GM19324 (cell line): ENCODE data around the gene FEN1.
A peak's percentile ranks its signal among the peaks of the same experiment; 100 is the strongest.

Experiments used
- ATAC-seq: cut with Tn5 transposase; IDR thresholded peaks from one replicate; pipeline ENCODE4 v1.9.1; 2021; ENCODE audit warnings: mild to moderate bottlenecking, moderate library complexity; ENCODE audit not compliant: unreplicated experiment, low FRiP score

Gene FEN1, protein sequence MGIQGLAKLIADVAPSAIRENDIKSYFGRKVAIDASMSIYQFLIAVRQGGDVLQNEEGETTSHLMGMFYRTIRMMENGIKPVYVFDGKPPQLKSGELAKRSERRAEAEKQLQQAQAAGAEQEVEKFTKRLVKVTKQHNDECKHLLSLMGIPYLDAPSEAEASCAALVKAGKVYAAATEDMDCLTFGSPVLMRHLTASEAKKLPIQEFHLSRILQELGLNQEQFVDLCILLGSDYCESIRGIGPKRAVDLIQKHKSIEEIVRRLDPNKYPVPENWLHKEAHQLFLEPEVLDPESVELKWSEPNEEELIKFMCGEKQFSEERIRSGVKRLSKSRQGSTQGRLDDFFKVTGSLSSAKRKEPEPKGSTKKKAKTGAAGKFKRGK

DNA sequence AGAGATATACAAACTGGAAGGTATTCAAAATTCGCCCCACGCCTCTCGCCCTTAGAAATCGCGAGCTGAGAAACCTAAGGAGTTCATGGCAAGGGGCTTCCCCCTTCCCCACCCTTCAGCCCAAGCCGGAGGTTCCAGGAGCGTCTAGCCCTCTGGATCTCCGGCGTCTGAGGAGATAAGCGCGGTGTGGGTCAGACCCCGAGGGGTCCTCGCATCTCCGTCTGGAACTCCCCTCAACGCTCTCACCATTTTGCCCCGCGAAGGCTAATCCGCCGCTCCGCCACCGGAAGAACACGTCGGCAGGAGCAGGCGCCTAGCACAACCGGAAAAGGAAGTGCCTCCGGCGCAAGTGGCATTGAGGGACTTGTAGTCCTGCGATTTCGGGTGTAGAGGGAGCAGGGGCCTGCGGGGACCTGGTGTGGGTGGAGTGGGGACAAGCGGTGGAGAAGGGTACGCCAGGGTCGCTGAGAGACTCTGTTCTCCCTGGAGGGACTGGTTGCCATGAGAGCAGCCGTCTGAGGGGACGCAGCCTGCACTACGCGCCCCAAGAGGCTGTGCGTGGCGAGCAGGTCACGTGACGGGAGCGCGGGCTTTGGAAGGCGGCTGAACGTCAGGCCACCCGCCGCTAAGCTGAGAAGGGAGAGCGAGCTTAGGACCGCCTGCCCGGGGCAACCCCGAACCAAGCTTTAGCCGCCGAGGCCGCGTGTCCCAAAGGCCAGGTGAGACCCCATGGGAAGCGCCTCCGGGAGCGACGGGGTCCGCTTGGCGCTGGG lies at the start of gene FEN1, which contains the start of gene TMEM258:
Gene FEN1 (plus strand): TSS at position 602 of the 773 bp plus-strand sequence. CDS start 2,451 bp downstream, outside the sequence.
Gene TMEM258 (minus strand): TSS at position 290 of the 773 bp plus-strand sequence. CDS start 41 bp downstream, at position 249.
- peak; percentile 80 for ATAC-seq

DNA sequence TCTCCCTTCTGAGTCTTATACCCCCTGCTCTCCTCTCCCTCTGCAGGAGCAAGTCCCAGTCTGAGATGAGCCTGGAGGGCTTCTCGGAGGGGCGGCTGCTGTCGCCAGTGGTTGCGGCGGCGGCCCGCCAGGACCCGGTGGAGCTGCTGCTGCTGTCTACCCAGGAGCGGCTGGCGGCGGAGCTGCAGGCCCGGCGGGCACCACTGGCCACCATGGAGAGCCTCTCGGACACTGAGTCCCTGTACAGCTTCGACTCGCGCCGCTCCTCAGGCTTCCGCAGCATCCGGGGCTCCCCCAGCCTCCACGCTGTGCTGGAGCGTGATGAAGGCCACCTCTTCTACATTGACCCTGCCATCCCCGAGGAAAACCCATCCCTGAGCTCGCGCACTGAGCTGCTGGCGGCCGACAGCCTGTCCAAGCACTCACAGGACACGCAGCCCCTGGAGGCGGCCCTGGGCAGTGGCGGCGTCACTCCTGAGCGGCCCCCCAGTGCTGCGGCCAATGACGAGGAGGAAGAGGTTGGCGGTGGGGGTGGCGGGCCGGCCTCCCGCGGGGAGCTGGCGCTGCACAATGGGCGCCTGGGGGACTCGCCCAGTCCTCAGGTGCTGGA lies 49.1 kb upstream of the FEN1 start:
- ATAC-seq = no peak

DNA sequence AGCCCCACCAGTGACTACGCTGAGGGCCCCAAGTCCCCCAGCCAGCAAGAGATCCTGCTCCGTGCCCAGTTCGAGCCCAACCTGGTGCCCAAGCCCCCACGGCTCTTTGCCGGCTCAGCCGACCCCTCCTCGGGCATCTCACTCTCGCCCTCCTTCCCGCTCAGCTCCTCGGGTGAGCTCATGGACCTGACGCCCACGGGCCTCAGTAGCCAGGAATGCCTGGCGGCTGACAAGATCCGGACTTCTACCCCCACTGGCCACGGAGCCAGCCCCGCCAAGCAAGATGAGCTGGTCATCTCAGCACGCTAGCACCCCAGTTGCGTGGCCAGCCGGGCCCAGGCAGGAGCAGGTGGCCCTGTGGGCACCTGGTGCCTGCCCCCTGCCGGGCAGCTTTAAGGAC lies 48.5 kb upstream of the FEN1 start:
- ATAC-seq = no peak

DNA sequence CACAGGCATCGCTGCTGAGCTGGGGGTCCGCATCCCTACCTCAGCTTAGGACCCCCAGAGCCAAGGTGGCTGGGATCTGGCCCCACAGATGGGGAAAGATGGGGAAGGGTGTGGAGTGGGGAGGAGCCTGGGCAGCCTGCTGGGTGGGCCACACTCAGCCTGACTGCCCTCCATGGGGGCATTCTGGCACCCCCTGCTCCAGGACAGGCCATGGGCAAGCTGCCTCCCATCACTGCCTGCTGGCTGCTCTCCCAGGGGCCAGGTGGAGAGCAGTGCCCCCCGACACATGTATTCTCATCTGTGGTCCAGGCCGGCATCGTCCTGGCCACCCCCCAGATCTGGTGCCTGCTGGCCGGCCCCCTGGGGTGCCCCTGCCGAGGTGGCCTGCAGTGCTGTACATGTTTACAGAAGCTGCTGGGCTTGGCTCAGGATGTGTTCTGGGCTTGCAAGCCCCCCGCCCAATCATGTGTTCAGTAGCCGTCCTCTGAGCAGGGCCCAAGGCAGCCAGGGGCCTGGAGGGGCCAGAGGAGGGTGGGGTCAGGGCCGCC lies 48.0 kb upstream of the FEN1 start:
- ATAC-seq = no peak

DNA sequence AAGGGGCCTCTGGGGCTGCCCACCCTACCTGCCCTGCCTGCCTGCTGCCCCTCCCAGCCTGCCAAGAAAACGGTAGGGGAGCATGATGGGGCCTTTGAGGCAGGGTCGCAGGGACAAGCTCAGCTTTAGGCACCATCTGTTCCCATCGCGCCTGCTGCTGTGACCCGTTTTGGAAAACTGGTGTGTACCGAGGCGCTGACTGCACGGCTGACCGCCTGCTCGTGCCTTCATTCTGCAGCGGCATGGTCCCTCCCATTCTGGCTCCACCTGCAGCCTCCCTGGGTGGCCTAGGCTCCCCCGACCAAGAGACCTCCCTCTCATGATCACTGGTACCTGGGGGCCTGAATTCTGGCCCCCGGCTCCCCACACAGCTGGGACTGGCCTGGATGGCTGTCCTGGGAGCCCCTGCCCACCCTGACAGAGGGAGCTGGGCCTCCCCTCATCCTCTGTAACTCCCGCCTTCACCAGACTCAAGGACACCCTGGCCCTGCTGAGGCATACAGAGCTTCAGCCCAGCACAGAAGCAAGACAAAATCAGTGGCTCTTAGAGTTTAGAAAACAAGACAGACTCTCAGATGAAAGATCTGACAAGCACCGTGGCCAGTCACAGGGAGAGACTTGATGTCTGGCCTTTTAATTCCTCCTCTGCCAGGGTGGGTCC lies 46.8 kb upstream of the FEN1 start:
- ATAC-seq = no peak

DNA sequence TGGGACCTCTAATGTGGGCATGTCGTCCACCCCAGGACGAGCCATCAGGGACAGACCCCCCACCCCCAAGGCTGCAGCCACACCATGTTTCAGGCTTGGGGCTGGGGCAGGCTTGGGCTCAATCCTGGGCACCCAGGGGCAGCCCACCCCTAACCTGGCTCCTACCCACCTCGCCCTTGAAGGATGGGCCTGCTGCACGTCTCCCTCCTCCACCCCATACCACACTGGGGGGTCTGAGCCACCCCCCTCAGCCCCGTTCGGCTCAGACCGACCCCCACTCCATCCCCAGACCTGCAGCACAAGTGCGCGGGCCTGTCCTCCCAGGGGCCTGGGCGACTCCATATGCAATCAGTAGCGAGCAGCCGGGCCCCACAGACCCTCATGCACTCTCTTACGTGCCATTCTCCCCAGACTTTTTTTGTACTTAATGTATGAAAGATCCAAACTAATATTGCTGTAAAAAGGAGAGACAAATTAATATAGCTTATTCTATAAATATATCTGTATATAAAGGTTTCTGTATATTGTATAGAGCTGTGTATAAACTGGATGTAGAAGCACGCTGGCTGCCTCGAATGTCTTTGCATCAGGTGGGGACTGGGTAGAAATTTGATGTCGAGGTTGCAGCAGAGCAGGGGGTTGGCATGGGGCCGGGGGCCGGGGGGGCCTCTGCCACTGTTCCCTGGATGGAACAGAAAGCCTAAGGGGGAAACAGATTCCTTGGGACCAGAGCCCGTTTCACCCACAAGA lies 46.1 kb upstream of the FEN1 start:
- ATAC-seq = no peak

DNA sequence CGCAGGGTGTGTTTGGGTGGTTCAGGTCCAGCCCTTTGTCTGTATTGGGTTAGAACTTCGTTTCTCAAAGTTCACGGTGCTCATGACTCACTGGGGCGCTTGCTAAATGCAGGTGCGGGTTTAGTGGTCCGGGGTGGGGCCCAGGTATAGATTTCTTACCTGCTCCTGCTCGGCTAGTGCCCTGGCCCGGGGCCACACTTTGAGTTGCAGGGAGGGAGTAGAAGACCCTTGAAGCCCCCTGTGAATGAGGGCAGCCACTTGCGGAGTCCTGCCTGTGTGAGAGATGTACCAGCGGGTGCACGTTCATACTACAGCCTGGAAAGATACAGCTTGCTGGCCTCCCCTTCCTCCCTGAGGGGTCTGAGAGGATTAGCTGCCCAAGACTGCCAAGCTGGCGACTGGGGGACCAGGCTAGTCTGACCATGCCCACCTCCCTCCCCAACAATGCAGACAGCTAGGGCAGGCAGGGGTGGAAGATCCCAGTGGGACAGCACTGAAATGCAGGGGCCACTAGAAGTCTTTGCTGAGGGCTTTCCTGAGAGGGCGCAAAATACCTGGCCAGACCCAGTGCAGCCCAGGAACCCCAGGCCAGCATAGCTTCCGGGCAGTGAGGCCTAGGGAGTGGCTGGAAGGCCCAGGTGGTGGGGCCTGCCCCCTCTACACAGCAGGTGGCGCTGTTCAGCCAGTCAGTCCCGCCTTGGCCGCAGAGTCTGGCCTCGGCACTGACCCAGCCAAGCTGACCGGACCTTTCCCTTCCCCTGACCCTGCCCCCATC lies 45.3 kb upstream of the FEN1 start:
- ATAC-seq = peak; percentile 46

DNA sequence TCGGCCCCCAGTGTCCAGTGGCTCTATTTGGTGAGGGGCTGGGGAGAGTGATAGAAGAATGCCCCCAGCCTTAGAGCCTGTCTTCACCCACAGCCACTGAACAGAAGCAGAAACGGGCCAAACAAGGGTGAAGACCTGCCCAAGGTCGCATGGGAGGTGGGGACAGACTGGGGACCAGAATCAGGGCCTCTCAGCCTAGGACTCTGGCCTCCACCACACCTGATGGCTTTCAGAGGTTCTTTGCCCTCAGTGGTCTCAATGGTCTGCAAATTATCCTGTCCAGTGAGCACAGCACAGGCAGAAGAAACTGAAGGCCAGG lies 44.8 kb upstream of the FEN1 start:
- ATAC-seq = no peak

DNA sequence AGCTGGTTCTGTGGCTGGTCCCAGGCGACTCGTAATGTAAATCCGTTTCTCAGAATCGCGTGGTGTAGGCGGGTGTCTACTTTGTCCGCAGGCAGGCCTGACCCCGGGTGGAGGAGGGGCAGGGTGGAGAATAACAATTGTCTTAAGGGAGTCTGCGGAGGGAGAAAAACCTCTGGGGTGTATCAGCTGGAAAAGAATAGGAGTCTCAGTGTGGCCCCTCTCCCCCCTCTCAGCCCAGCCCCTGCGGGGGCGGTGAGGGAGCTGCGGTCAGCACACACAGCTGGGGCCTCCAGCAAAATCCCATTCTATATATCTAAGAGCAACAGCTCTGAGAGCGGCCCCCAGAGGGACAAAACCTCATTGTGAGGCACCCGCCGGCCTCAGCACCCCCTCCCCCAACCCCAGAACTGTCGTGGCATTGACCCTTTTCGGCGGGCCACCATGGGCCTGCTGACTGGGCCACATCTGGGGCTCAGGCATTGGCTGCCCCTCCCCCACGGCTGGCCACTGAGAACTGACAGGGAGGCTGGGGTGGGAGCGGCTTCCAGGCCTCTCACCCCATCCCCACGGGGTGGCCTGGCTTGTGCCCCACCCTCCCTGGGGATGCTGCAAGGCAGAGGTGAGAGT lies 43.0 kb upstream of the FEN1 start:
- no peak for ATAC-seq

DNA sequence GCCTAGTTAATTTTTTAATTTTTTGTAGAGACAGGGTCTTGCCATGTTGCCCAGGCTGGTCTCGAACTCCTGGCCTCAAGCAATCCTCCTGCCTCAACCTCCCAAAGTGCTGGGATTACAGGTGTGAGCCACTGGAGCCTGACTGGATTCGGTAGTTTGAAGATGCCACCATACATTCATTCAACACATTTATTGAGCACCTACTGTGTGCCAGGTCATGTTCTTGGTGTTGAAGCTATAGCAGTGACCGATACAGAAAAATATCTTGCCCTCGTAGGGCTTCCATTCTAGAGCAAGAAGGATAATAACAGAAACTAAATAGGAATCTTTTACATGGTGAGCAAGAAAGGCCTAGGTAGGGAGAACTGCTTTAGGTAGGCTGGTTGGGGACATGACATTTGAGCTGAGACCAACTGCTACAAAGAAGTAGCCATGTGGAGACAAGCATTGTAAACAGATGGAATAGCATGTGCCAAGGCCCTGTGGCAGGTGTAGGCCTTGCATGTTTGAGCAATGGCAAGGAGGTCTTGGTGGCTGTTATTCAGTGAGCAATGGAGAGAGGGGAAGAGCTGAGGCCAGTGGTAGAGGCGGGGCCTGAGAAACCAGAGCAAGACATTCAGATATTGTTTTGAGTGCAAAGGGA lies 42.0 kb upstream of the FEN1 start:
- no peak for ATAC-seq

DNA sequence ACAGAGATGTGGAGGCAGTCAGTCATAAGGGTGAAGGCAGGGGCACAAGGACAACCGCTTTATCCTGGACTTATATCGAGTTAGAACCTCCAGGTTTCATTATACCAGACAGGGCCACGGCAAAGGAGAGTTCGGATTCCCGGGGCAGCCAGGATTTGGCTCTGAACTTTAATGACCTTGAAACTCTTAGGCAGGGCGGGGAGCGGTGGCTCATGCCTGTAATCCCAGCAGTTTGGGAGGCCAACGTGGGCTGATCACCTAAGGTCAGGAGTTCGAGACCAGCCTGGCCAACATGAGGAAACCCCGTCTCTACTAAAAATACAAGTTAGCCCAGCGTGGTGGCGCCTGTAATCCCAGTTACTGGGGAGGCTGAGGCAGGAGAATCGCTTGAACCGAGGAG lies 41.3 kb upstream of the FEN1 start:
- no peak for ATAC-seq

DNA sequence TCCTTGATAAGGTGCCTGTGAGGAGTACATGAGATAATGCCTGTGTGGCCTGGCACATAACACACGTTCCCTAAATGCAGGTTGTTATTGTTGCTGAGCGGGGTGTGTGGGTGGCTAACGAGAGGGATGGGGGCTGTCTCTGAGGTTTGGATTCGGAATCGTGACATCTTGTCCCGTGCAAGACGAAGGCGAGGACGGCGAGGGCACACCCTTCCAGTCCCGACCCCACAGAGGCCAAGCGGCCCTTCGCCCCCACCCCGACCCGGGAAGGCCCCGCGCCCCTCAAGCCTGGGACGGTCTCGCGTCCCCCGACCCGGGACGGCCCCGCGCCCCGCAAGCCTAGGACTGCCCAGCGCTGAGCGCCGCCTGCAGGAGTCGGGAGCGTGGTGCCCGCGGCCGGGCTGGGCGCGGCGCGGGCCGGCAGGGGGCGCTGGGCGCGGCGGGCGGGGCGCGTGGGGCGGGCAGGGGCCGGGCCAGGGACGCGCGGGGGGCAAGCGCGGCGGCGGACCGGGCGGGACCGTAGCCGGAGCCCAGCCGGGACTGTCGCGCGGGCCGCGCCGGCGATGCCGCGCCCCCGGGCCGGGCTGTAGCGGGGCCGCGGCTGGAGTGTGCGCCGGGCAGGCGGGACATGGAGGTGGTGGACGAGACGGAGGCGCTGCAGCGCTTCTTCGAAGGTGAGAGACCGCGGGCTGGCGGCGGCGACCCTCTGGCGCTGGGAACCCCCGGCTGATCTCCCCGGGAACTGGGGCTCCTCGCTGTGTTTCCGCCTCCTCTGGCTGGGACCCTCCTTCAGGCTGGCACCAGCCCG lies 40.4 kb upstream of the FEN1 start, which contains the start of gene MYRF:
Gene MYRF (plus strand): TSS at position 520 of the 808 bp plus-strand sequence. CDS start 109 bp downstream, at position 629.
- ATAC-seq = no peak

DNA sequence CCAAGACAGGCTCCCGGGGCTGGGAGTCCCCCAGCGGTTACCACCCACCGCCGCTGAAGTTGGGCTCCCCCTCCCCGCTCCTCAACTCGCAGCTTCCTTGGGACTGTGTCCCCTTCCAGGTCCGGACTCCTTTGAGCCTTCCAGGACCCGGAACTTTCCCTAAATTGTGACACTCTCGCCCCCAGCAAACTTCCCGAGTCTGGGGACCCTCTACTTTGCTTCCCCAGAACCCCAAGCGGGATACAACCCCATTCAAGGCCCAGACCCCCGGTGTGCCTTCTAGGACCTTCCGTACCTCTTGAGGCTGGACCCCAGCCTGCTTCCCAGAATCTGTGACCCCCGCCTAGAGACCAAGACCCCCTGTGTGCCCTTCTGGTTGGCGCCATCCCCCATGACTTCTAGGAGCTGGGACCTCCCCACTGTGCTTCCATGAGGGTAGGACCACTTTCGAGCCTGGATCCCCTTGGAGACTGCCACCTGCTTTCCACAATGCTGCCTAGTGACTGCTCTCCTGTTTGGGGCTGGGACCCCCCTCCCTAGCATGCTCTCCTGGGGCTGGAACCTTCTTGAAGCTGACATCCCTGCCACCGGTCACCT lies 39.7 kb upstream of the FEN1 start:
- ATAC-seq = no peak

DNA sequence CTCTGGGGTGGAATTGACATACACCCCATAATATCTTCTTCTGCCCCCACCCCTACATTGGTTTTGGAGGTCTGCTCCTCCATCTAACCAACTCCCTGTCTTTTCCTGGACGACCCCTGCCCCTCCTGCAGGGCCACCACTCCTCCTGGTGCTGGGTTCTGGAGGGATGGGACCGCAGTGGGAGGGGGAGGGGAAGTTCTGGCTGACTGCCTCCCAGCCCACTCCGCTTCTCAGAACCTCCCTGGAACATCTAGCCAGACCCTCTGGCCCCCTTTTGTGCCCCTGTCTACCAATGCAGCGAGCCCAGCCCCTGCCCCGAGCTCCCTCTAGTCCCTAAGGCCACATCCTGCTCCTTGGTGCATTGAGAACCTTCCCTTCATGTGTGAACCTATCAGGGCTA lies 39.0 kb upstream of the FEN1 start:
- no peak for ATAC-seq

DNA sequence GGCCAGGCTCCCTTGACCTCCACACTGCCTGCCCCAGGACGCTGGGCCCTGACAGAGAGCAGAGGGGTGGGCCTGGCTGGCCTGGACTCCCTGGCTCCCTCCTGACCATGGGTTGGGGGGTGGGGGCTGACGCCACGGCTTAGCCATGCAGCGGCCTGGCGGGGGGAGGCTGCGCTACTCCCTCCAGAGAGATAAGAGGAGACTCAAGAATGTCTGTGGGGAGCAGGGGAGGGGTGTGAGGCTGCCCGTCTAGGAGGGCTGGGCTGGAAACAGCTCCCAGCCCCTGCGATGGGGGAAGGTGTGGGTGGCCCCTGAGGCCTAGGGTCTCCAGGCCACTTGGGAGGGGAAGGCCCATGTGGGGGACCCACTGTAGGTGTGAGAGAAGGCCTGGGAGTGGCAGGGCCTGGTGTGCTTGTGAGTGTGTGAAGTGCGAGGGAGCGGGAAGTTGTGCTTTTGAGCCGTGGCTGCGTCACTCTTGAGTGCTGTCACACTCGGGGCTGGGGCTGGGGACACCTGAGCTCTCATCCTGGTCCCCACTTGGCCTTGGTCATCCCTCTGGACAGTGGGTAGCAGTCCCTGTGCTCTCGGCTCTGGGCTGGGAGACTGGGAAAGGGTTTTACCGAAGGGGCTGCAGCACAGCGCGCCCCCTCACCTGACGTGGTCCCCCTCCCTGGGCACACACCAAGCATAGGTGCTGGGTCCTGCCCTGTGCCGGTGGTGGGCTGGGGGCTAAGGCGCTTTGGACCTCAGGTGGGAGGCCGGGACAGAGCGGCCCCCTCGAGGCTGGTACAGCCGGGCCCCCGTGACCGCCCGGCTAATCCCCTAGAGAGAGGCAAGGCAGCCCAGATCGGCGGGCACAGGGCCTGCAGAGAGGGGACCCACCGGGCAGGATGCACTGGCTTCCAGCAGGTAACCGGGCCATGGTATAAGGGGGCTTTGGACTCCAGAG lies 37.9 kb upstream of the FEN1 start:
- ATAC-seq = no peak

DNA sequence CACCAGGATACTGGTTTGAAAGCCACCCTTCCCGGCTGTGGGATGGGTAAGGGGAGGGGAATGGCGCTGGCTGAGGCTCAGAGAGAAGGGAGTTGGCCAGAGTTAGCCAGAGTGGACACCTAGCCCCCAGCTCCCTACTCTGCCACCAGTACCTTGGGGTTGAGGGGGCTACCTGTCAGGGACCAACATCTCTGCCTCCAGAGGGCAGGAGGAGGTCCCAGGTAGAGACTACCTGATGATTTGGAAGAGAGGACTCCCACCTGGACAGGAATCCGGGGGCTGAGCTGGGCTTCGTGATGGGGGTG lies 36.6 kb upstream of the FEN1 start:
- ATAC-seq = no peak
